ENCODE results near the gene HYLS1. TPM values are rescaled to one million over a fixed set of nuclear protein-coding genes. Genes with fewer than 3 reads are reported as not detected.
A peak's percentile ranks its signal among the peaks of the same experiment; 100 is the strongest.

The HYLS1 gene
- total and polyA plus RNA-seq, 9 of the 15 experiments (the other 6 are each of a cell fraction or from before 2014, with no cell fraction given), result 2.7 to 8.2 (median 4.8) TPM

DNA sequence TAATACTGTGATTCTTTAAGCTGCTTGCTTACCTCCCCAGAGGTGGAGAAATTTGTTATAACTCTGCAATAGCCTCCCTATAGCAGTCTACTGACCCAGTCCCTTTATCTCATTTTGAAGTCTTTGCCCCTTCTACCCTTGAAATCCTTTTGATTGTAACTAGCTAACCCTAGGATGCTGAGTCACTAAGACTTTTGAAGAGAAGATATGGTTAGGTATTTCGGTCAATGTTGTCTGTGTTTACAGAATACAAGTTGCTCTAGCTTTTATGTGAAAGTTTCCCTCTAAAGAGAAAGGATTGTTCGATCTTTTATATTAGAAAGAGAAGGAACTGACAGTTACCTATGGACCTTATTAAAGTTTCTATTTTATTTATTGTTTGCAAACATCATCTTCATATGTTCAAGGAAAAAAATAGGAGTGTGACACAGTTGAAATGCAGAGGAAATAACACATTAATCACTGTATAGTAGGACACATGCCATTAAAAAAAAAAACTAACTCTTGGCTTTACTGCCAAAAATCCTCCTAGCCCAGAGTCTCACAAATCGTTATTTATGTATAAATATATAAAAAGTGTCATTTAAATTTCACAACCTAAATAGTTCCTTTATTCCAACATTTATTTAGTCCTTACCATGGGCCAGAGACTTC, 3.1 kb downstream of the HYLS1 start (continued):
- no peak for TF ChIP-seq PHB2 (IDR thresholded peaks at IDR 0.05; ENCODE audit: low read depth)
- no peak for TF ChIP-seq IRF2 (CRISPR knock-in tag; IDR thresholded peaks at IDR 0.05)
- TF ChIP-seq, protein P1, sequence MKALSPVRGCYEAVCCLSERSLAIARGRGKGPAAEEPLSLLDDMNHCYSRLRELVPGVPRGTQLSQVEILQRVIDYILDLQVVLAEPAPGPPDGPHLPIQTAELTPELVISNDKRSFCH (CRISPR knock-in tag; IDR thresholded peaks at IDR 0.05), result no peak
- TF ChIP-seq, protein P1 (tag; IDR thresholded peaks at IDR 0.05), result no peak
- TF ChIP-seq ZNF282 (CRISPR knock-in tag; IDR thresholded peaks at IDR 0.05), result no peak
- TF ChIP-seq MEF2D (tag; conservative IDR thresholded peaks at IDR 0.05; ENCODE audit: low read depth), result no peak
- 0 out of 2 replicates have a peak, but pooled peaks have one; percentile 18 for TF ChIP-seq NCOR1 (IDR thresholded peaks at IDR 0.05)
- no peak for TF ChIP-seq KDM2B (CRISPR knock-in tag; IDR thresholded peaks at IDR 0.05)
- TF ChIP-seq, protein P2, sequence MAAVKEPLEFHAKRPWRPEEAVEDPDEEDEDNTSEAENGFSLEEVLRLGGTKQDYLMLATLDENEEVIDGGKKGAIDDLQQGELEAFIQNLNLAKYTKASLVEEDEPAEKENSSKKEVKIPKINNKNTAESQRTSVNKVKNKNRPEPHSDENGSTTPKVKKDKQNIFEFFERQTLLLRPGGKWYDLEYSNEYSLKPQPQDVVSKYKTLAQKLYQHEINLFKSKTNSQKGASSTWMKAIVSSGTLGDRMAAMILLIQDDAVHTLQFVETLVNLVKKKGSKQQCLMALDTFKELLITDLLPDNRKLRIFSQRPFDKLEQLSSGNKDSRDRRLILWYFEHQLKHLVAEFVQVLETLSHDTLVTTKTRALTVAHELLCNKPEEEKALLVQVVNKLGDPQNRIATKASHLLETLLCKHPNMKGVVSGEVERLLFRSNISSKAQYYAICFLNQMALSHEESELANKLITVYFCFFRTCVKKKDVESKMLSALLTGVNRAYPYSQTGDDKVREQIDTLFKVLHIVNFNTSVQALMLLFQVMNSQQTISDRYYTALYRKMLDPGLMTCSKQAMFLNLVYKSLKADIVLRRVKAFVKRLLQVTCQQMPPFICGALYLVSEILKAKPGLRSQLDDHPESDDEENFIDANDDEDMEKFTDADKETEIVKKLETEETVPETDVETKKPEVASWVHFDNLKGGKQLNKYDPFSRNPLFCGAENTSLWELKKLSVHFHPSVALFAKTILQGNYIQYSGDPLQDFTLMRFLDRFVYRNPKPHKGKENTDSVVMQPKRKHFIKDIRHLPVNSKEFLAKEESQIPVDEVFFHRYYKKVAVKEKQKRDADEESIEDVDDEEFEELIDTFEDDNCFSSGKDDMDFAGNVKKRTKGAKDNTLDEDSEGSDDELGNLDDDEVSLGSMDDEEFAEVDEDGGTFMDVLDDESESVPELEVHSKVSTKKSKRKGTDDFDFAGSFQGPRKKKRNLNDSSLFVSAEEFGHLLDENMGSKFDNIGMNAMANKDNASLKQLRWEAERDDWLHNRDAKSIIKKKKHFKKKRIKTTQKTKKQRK (IDR thresholded peaks at IDR 0.05; ENCODE audit: borderline replicate concordance, low read depth, low read length), result no peak

Data from K562 (cell line).